ENCODE results near the gene NOS1AP. TPM values are rescaled to one million over a fixed set of nuclear protein-coding genes. Genes with fewer than 3 reads are reported as not detected.
"Not testable (repeated sequence)": the region's sequence is repeated elsewhere in the genome, so short reads cannot be mapped to it uniquely, and the experiment has no call there.

The NOS1AP gene
- total RNA-seq, 1 donor from 2014 or later: 0.79 TPM

GRCh38 chr1:162195567-162195966 is 126.1 kb downstream of the NOS1AP start:
- no peak for DNase-seq (ENCODE audit: low read depth)
- no peaks in the 10 kb centered on the region for H3K36me3 ChIP-seq (ENCODE audit: control insufficient read depth, insufficient read depth, low read length)
- no peaks in the 10 kb centered on the region for H3K27me3 ChIP-seq (ENCODE audit: control insufficient read depth, insufficient read depth, low read length)
- no peak for TF ChIP-seq CTCF (IDR thresholded peaks at IDR 0.05; ENCODE audit: insufficient read depth, low read length, poor library complexity, severe bottlenecking)
- H3K4me3 ChIP-seq (ENCODE audit: low read depth, low read length): no peak overlapping the region

DNA sequence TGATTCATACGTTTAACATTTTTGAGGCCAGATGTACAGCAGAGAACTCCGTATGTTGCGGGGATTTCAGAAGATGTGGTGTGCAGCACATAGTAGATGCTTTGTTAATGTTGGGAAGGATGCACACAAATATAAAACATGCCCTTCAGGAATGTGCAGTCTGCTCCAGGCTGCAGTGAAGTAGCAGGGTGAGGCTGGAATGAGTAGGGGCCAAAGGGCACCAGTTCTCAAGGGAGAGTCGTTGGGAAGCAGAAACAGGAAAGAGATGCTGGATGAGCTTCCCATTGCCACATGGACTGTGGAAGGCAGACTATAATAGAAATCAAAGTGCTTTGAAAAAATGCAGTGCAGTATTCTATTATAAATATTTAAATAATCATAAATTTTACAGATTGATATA is 126.9 kb downstream of the NOS1AP start:
- no peak for TF ChIP-seq CTCF (IDR thresholded peaks at IDR 0.05; ENCODE audit: insufficient read depth, low read length, poor library complexity, severe bottlenecking)
- Histone ChIP-seq H3K27me3 (ENCODE audit: control insufficient read depth, insufficient read depth, low read length) (no peaks in the 10 kb centered on the region), H3K4me3 (ENCODE audit: low read depth, low read length) (no peak overlapping the region), H3K36me3 (ENCODE audit: control insufficient read depth, insufficient read depth, low read length) (no peaks in the 10 kb centered on the region)
- no peak for DNase-seq (ENCODE audit: low read depth)

- DNase-seq (ENCODE audit: low read depth): no peak
- no peaks in the 10 kb centered on the region for H3K27me3 ChIP-seq (ENCODE audit: control insufficient read depth, insufficient read depth, low read length)
- no peak for TF ChIP-seq CTCF (IDR thresholded peaks at IDR 0.05; ENCODE audit: insufficient read depth, low read length, poor library complexity, severe bottlenecking)
- no peak overlapping the region for H3K4me3 ChIP-seq (ENCODE audit: low read depth, low read length)
- no peaks in the 10 kb centered on the region for H3K36me3 ChIP-seq (ENCODE audit: control insufficient read depth, insufficient read depth, low read length)
Observed at GRCh38 chr1:162197041-162197531, 127.6 kb downstream of the NOS1AP start.

DNA sequence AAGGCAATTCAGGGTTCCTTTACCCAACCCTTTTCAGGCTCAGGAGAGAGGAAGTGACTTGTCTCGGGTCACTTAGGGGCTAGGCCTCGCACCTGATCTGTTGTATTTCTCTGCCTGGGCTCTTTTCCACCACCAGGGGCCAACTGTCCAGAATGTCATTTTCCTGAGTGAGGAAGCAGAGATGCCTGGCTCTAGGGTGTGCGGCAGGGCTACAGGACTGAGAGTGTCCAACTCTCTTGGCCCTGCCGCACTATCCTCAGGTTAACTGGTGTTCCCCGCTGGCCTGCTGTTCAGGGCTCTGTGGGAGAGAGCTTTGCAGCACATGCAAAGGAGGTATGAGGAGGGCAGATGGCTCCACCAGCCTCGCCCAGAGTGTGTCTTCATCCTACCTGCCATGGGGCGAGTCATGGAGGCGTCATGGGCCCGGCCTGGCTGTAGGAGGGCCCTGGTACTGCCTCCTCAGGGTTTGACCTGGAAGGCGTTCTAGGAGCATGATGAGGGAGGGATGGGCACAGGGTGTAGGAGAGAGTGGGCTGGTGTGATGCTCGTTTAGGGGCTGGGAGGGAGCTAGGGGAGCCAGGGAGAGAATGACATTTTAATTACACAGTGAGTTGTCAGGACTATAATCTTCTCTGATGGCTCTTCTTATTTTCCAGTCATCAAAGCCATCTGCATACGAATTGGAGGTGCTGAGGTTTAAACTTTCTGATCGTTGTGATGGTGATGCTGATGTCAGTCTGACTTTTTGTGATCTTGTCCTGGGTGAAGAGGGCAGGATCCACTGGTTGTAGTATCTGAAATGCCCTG is 128.3 kb downstream of the NOS1AP start:
- Histone ChIP-seq H3K36me3 (ENCODE audit: control insufficient read depth, insufficient read depth, low read length) (no peaks in the 10 kb centered on the region), H3K4me3 (ENCODE audit: low read depth, low read length) (no peak overlapping the region), H3K27me3 (ENCODE audit: control insufficient read depth, insufficient read depth, low read length) (no peaks in the 10 kb centered on the region)
- no peak for DNase-seq (ENCODE audit: low read depth)
- TF ChIP-seq CTCF (IDR thresholded peaks at IDR 0.05; ENCODE audit: insufficient read depth, low read length, poor library complexity, severe bottlenecking): no peak

- no peak overlapping the region for H3K4me3 ChIP-seq (ENCODE audit: low read depth, low read length)
- no peak for DNase-seq (ENCODE audit: low read depth)
- H3K27me3 ChIP-seq (ENCODE audit: control insufficient read depth, insufficient read depth, low read length): no peaks in the 10 kb centered on the region
- no peaks in the 10 kb centered on the region for H3K36me3 ChIP-seq (ENCODE audit: control insufficient read depth, insufficient read depth, low read length)
- TF ChIP-seq CTCF (IDR thresholded peaks at IDR 0.05; ENCODE audit: insufficient read depth, low read length, poor library complexity, severe bottlenecking): no peak
Observed at GRCh38 chr1:162200096-162200847, 130.8 kb downstream of the NOS1AP start.

- DNase-seq (ENCODE audit: low read depth); H3K27me3 ChIP-seq (ENCODE audit: control insufficient read depth, insufficient read depth, low read length); H3K36me3 ChIP-seq (ENCODE audit: control insufficient read depth, insufficient read depth, low read length); H3K4me3 ChIP-seq (ENCODE audit: low read depth, low read length): not testable (repeated sequence)
Observed at GRCh38 chr1:162201062-162201461, 131.6 kb downstream of the NOS1AP start.

Data from kidney epithelial cell (primary cell).